HG03095 (cell line): ENCODE measurements around the gene DTL.

Source experiments
- ATAC-seq: cut with Tn5 transposase; IDR thresholded peaks from one replicate; pipeline ENCODE4 v1.9.1; 2021; ENCODE audit warnings: moderate library complexity; ENCODE audit not compliant: unreplicated experiment

DTL gene

DNA sequence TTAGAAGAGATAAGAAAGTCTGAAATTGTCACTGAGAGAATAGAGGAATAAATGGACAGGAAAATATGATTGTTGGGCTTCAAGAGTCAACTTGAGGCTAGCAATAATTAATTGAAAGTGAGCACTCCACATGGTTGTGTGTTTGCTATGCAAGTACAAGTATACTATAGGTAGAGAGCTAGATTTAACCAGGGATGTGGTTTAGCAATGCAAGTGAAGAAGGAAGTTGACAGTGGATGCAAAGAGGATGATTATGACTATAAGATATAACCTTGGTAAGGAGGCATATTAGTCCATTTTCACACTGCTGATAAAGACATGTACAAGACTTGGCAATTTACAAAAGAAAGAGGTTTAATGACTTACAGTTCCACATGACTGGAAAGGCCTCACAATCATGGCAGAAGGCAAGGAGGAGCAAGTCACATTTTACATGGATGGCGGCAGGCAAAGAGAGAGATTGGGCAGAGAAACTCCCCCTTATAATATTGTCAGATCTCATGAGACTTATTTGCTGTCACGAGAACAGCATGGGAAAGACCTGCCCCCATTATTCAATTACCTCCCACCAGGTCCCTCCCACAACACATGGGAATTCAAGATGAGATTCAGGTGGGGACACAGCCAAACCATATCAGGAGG lies 47.3 kb downstream of the DTL start:
- ATAC-seq = no peak

DNA sequence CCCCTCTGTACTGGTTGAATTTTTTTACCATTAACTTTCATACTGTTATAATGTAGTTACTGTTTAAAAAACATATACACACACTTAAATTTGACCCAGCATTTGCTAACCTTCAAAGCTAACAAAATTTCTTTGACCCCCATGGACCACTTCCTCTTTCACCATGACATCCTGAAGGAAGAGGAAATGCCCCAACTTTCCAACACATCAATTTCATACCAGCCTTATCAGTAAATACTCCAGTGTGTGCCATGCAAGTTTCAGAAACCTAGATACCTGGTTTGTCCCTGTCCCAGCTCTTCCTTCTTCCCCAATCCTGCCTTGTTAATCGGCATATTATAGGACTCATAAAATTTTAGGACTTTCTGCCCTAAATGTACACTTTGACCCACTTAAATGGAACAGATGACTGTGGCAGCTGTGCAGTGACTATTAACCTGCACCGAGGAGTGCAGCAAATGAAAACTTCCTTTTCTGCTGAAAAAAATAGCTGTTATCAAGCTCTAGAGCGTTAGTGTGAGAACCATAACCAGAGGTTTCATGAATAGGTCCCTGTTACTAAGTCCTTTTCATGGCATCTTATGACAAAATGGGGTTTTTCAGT lies 54.1 kb downstream of the DTL start:
- ATAC-seq = no peak

DNA sequence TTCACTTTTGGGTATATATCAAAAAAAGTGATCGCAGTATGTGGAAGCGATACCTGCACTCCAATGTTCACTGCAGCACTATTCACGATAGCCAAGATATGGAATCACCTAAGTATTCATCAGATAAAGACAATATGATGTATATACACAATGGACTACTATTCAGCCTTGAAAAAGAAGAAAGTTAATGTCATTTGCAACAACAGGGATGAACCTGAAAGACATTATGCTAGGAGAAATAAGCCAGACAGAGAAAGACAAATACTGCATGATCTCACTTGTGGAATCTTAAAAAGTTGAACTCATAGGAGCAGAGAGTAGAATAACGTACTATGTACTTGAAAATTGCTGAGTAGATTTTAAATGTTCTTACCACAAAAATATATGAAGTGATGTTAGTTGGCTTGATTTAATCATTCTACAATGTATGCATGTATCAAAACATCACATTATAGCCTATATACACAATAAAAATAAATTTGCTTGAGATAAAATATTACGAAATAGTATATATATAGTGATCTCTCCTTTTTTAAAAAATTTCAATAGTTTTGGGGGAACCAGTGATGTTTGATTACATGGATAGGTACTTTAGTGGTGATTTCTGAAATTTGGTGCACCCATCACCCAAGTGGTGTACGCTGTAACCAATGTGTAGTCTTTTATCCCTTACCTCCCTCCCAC lies 56.0 kb downstream of the DTL start:
- ATAC-seq = no peak

DNA sequence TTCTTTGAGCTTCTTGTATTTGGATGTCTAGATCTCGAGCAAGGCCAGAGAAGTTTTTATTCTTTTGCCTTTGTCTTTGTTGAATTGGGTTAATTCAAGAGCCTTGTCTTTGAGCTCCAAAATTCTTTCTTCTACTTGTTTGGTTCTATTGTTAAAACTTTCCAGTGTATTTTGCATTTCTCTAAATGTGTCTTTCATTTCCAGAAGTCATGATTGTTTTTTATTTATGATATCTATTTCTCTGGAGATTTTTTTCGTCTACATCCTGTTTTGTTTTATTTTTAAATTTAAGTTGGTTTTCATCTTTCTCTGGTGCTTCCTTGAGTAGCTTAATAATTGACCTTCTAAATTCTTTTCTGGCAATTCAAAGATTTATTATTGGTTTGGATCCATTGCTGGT lies 61.8 kb downstream of the DTL start:
- ATAC-seq = no peak

DNA sequence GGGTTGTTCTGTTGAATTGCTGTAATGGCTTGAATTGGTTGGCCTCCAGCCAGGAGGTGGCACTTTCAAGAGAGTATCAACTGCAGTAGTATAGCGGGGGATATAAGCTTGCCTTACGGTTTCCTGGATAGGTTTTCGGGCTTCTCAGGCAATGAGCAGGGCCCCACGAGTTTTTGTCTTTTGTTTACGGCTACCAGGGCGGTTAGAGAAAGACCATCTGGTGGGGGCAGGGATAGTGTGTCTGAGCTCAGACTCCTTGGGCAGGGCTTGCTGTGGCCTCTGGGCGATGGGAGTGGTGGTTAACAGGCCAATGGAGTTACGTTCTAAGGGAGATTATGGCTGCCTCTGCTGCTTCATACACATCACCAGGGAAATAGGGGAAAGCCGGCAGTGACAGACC lies 62.8 kb downstream of the DTL start:
- no peak for ATAC-seq

DNA sequence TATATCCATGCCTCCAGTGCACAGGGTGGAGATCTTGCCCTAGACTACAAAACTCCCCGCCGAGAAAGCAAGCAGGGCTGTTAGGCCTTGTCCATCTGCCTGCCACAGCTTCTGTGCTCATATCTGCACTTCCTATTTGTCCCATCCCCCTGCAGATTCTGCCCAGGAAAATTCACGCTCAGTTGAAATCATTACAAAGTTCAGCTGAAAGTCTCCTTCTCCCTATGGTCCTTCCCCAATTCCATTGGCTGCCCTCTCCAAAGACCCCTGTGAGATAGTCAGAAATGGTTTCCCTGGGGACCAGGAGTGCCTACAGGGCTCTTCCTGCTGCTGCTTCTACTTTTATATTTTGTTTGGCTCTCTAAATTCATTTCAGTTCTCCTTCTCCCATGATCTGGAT lies 63.2 kb downstream of the DTL start:
- no peak for ATAC-seq

DNA sequence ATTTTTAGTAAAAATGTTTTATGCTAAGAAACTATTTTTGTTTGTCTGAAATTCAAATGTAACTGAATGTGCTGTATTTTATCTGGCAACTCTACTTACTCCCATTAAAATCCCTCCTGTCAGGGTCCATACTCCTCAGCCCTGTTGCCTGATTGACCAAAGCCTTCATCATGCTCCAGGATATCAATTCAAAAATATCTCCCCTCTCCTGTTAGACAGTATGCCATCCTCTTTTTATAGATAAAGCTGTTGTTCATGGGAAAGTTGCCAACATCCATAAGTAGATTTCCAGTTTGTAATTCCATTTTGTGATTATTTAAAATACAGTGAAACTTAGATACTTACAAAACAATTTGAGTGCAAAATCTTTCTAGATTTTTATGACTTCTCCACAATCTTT lies 65.7 kb downstream of the DTL start:
- no peak for ATAC-seq

DNA sequence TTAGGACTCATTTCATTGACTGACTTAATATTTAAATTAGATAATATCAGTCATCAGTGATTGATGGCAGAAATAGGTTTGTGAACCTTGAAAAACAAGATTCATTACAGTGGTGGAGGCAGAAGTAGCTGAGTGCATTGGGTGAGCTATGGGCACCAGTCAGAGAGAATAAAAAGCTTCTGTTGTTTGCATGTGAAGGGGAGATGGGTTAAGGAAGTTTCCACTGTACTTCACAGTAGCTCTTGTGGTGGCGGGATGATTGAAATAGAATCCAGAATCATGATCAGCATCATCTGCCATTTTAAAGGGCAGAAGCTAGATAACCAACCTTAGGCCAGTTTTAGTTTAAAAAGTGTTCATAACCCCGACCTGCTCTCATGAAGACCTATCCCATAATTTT lies 66.2 kb downstream of the DTL start:
- ATAC-seq = no peak

DNA sequence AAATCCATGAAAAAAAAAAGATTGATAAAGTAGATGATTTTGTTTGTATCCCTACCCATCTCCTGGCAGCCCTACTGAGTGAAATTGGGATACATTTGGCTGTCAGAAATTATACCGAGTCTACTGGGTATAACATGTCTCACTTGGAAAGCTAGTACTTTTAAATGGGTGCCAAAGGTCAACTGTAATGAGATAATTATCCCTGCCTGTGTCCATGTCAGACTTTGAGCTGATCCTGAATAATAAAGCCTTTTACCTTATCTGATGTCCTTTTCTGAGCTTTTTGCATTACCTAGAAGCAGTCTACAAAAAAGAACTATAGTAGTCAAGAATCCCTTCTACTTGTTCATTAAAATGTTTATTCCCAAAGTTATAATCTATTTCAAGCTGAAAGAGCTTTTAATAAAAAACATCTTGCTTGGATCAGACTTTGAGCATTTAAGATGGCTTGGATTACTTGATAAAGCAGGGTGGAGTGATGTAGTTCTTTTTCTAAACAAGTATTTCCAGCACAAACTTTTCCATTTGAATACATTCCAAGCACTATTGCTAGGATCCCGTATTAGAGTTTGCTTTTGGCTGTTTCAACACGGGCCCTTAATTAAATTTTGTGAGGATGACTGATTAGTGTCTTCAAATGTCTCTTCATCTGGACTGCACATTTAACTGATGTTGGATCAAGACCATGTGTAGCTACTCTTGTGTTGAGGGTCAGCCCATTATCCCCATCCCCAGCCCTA lies 69.2 kb downstream of the DTL start:
- ATAC-seq = no peak

DNA sequence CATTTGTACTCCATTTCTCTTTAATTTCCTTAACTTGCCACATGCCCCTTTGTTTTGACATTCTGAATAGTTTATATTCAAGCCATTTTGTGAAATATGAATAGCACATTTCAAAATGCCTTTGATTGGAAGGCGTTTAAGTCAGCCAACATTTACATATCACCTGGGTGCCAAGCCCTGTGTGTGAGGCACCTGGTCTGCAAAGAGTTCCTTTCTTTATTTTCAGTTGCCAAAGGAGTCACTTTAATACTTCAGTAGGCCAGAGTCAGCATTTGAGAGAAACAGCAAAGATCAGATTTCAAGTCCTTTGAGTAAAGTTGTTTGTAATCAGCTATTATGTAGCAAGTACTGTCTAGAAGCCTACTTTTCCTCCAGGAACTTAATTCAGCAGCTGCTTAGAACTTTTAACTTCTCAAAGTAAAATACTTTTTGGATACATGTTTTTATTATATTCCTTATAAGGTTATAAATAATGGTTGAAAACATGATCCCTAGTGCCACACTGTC lies 70.8 kb downstream of the DTL start:
- ATAC-seq = no peak

DNA sequence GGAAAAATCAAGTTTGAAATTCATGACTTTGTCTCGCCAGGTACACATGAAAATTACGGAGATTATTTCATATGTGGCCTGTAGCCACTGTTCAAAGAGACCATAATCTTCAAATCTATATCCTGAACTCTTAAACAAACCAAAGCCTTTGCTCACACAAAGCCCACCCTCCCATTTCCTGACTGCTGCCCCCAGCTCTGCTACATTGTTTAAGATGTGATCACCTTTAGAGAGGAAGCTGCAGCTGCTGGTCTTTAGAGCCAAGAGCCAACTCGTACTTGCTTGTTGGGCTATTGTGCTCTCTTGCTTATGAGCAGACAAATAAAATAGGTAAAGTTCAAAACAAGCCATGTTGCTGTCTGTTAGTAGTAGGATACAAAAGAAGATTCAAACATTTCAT lies 71.9 kb downstream of the DTL start:
- ATAC-seq = no peak

DNA sequence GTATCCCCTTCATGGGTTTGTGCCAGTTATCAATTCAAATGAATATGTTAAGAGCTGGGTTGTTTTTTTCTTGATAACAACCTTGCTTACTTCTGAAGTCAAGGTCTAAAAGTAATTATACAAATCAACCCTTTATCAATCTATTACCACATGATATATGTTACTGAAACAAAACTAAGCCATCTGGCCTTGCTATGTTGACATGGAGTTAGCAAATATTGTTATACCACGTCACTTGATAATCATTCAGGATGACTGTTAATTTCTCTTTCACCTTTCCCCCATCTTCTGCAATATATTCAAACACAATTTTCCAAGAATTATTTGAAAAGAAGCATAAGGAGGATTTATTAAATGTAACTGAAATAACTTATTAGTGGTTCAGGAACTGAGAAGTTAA lies 72.6 kb downstream of the DTL start:
- ATAC-seq = no peak

DNA sequence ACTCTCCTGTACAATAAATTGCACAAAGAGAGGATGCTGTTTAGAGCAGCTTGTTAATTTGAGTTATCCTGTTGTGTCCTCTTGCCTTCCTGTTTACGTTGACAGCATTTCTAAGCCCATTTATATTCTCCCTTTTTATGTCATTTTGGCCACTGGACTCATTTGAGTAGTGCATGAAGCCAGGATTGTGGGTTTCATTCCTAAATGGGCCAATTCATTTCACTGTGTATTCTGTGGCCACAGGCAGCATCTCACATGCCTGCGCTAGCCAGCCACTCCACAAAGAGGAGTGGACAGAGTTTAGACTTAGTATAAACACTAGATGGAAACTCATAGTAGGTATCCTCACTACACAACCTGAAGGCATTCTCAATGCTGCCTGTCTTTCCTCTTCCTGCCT lies 73.4 kb downstream of the DTL start:
- no peak for ATAC-seq

DNA sequence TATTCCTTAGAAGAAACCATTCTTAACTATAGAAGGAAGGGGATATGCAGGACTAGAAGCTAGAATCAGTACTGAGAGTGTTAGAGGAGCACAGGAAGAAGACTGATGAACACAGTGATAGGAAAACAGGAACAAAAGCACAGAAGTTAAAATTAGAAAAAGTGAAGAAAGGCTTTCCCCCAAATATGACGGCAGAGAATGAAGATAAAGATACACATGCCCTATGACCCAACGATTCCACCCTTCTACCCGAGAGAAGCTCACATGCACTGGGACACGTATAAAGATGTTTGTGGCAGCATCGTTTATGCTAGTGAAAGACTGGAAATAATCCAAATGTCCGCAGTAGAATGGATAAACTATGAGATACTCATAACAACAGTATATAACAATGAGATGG lies 74.2 kb downstream of the DTL start:
- no peak for ATAC-seq

DNA sequence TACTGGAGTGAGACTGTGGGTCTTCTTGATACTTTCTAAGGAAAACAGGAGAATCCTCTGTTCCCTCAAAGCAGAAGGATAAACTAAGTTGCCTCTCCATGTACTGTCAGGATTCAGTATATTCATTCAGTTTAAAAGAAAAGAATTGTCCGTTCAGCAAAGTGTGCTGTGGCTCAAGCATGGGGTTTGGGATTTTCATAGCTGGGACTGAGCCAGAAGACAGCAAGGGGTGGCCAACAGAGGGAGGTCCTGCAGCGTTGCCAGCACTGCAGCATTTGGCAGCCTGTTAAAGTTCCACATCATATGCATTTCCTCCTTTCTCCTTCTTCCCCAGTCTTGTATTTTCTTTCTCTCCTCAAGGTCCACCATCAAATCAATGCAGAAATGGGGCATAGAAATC lies 75.1 kb downstream of the DTL start:
- no peak for ATAC-seq

DNA sequence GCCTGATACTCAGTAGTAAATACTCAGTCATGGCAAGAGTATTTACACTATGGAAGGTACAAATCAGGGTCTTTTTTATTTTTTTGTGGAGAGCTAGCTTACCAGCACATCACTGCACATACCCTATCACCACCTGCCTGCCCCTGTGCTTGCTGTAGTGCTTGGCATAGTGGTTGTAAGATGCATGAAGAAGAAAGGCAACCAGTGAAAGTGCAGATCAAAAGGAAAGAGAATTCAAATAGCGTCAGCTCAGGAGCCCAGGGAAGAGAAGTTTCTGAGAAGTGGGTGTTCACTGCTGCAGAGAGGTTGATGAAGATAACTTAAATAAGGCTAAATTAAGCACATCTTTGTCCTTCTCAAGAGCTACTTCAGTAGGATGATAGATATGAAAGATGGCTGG lies 76.0 kb downstream of the DTL start:
- ATAC-seq = no peak

DNA sequence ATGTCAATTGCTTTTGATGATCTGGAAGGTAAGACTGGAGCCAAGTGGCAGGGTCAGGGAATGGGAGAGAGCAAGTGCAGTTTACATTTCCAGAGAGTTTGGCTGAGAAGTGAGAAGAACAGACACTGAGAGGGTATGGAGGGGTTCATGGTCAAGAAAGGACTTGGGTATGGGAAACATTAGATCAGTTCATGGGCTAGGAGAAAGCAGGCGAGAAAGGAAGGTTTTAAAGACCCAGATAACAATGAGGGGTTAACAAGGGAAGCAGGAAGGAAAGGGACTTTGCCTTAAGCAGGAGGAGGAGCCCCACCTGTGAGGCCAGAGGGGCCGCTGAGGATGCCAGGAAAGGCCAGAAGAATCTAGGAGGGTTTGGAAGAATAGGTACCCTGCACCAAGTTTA lies 78.2 kb downstream of the DTL start:
- ATAC-seq = no peak

DNA sequence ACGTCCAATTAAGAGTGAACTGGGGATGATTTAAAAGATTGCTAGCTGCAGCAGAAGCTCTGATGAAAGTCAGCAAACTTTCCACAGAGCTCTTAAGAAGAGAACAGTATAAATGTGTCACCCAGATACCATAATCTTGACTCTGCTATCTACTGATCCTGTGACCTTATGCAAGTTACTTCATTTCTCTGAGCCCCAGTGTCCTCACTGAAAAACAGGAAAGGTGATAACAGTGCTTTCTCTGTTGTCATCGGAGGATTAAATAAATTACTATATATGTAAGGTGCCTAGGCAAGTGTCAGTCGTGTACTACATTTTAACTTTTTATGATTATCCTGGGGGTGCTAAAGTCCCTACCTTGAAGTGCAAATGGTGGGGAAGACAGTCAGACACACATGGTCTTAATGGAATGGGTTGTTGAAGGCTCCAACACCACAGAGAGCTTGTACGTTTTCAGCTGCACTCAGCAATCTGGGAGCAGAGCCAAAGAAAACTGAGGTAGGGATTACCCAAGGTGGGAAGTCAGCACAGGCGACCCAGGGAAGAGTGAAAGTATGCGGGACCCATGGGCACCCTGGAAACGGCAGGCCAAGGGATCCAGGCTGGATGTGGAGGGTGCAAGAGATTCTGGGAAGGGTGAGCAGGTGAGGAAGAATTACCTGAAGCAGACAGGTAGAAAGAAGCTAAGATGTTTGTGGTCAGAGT lies 82.8 kb downstream of the DTL start:
- ATAC-seq = no peak

DNA sequence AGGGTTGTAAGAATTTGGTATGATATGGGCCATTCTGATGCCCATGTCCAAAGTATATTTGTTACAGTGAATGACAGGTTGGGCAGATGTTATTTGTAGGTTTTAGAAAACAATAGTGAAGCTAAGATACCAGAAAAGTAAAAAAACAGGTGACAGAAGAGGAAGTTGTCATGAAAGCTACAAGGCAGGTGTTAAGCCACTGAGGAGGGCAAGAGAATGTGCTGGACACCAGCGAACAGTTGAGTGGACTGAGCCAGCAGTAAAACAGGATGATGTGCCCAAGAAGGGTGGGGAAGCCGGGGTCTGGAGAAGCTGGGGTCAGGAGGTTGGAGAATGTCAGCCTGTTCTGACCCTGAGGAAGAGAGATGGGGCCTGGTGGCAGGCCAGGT lies 83.3 kb downstream of the DTL start:
- no peak for ATAC-seq

DNA sequence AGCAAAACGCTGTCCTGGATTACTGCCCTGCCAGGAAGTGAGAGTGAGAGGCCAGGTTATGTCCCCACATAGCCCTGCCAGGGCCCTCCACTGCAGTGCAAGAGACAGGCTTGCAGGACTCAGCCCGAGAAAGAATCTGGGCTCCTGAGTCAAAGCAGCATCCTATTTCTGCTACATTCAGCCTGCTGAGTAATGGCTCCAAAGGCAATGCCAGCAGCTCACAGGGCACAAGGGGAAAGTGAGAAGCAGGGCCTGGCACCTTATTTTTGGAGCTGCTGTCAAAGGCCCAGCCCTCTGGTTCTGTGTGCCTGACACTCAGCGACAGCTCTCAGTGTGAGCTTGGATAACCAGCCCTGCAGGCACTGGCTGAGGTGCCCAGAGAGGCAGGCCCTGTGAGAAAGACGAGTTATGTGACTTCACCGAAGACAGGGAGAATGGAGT lies 83.9 kb downstream of the DTL start:
- ATAC-seq = no peak

DNA sequence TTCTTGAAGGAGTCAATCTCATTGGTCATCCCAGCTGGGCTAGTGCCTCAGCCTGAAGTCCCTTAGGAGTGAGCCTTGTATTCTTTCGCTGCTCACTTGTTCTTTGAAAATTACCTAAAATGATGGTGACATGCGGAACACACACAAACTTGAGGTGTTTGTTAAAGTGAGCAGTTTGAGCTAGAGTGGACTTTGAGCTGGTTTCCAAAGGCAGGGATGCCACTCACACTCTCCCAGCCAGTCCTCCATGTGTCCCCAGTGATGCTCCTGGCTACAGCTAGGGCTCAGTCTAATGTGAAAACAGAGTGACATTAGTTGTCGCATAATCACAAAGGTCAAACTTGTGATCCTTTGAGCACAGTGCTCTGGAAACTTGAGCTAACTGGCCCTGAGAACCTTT lies 84.3 kb downstream of the DTL start:
- ATAC-seq = no peak
